ENCODE results near the gene SWT1. TPM values are rescaled to one million over a fixed set of nuclear protein-coding genes. Genes with fewer than 3 reads are reported as not detected.

SWT1 gene
- total RNA-seq, 4 donors from 2014 or later = 8.9 to 12.6 (median 10.6) TPM

- TF ChIP-seq CTCF (IDR thresholded peaks at IDR 0.05; ENCODE audit: low read depth) = no peak
Observed at GRCh38 chr1:185267701-185268100, 110.7 kb downstream of the SWT1 start.

- no peak for TF ChIP-seq CTCF (IDR thresholded peaks at IDR 0.05; ENCODE audit: low read depth)
Observed at GRCh38 chr1:185268352-185268751, 111.4 kb downstream of the SWT1 start.

- TF ChIP-seq CTCF (IDR thresholded peaks at IDR 0.05; ENCODE audit: low read depth) = no peak
Observed at GRCh38 chr1:185271921-185272320, 115.0 kb downstream of the SWT1 start.

- TF ChIP-seq CTCF (IDR thresholded peaks at IDR 0.05; ENCODE audit: low read depth) = no peak
Observed at GRCh38 chr1:185279571-185279970, 122.6 kb downstream of the SWT1 start.

- TF ChIP-seq CTCF (IDR thresholded peaks at IDR 0.05; ENCODE audit: low read depth) = no peak
Observed at GRCh38 chr1:185280589-185280988, 123.6 kb downstream of the SWT1 start.

- TF ChIP-seq CTCF (IDR thresholded peaks at IDR 0.05; ENCODE audit: low read depth) = no peak
Observed at GRCh38 chr1:185281245-185281644, 124.3 kb downstream of the SWT1 start.

- no peak for TF ChIP-seq CTCF (IDR thresholded peaks at IDR 0.05; ENCODE audit: low read depth)
Observed at GRCh38 chr1:185284116-185284515, 127.1 kb downstream of the SWT1 start.

Data from subcutaneous adipose tissue (tissue), 4 donors.